GM19463 (cell line): ENCODE results near the gene CTIF.

ENCODE experiments used
- ATAC-seq: cut with Tn5 transposase; IDR thresholded peaks from one replicate; pipeline ENCODE4 v1.9.1; 2021; ENCODE audit warnings: mild to moderate bottlenecking, moderate library complexity; ENCODE audit not compliant: unreplicated experiment

Gene CTIF

GRCh38 chr18:48741866-48742265 lies 203.0 kb downstream of the CTIF start:
- ATAC-seq = no peak

- no peak for ATAC-seq
Observed at GRCh38 chr18:48742304-48742703, 203.5 kb downstream of the CTIF start.

GRCh38 chr18:48742706-48743475 lies 204.1 kb downstream of the CTIF start:
- no peak for ATAC-seq

- ATAC-seq = no peak
Observed at GRCh38 chr18:48743886-48744285, 205.1 kb downstream of the CTIF start.

- ATAC-seq = no peak
Observed at GRCh38 chr18:48745293-48745692, 206.5 kb downstream of the CTIF start.

GRCh38 chr18:48749768-48750167 lies 210.9 kb downstream of the CTIF start:
- ATAC-seq = no peak

GRCh38 chr18:48750485-48751175 lies 211.8 kb downstream of the CTIF start:
- no peak for ATAC-seq

GRCh38 chr18:48751727-48752468 lies 213.1 kb downstream of the CTIF start:
- ATAC-seq = no peak

GRCh38 chr18:48752478-48752877 lies 213.6 kb downstream of the CTIF start:
- no peak for ATAC-seq

GRCh38 chr18:48752928-48753327 lies 214.1 kb downstream of the CTIF start:
- no peak for ATAC-seq

- ATAC-seq = no peak
Observed at GRCh38 chr18:48753691-48754090, 214.9 kb downstream of the CTIF start.

- no peak for ATAC-seq
Observed at GRCh38 chr18:48754559-48754958, 215.7 kb downstream of the CTIF start.

- ATAC-seq = peak; percentile 81
Observed at GRCh38 chr18:48754993-48755473, 216.2 kb downstream of the CTIF start.

GRCh38 chr18:48756511-48757226 lies 217.8 kb downstream of the CTIF start:
- no peak for ATAC-seq

GRCh38 chr18:48757367-48757766 lies 218.5 kb downstream of the CTIF start:
- no peak for ATAC-seq

GRCh38 chr18:48757906-48758305 lies 219.1 kb downstream of the CTIF start:
- ATAC-seq = no peak

GRCh38 chr18:48761582-48761981 lies 222.8 kb downstream of the CTIF start:
- ATAC-seq = no peak

- ATAC-seq = no peak
Observed at GRCh38 chr18:48762022-48762421, 223.2 kb downstream of the CTIF start.

GRCh38 chr18:48762836-48763718 lies 224.2 kb downstream of the CTIF start:
- no peak for ATAC-seq

GRCh38 chr18:48763719-48764100 lies 224.9 kb downstream of the CTIF start:
- ATAC-seq = no peak
